ENCODE results near the gene TMEM185B. TPM values are rescaled to one million over a fixed set of nuclear protein-coding genes. Genes with fewer than 3 reads are reported as not detected.

Gene TMEM185B
- total and polyA plus RNA-seq, 10 donors = 3.9 to 35.6 (median 22.5) TPM

GRCh38 chr2:120257522-120257921, 34.3 kb upstream of the TMEM185B start:
- intact Hi-C loops (cut with DNase I; ENCODE audit: low total_unique reads) = no loop called here
- peaks cover 28 to 80% (median 70%) of the 10 kb centered on the region in 6 donors for H3K4me1 ChIP-seq
- TF ChIP-seq POLR2AphosphoS5 (IDR thresholded peaks at IDR 0.05) (peak in 1 of 3 donors; percentile 44), POLR2A (IDR thresholded peaks at IDR 0.05) (no peak)
- no peaks in the 10 kb centered on the region for H3K27me3 ChIP-seq (replicated peaks in 1 of 7)
- H3K9me3 ChIP-seq = peaks cover 0 to 12% (median 7%) of the 10 kb centered on the region in 8 donors
- H3K4me3 ChIP-seq = peak overlapping the region in 2 of 8 donors; percentile 14 to 16
- H3K27ac ChIP-seq = peak overlapping the region in 5 of 8 donors; percentile 20 to 100 (median 64)
- no peak for DNase-seq
- peaks cover 0 to 6% (median 0%) of the 10 kb centered on the region in 6 donors for H3K36me3 ChIP-seq
- WGBS, 5 donors = 0 to 18% (median 8%) methylated on average over 1 of the region's 1 CpG

DNA sequence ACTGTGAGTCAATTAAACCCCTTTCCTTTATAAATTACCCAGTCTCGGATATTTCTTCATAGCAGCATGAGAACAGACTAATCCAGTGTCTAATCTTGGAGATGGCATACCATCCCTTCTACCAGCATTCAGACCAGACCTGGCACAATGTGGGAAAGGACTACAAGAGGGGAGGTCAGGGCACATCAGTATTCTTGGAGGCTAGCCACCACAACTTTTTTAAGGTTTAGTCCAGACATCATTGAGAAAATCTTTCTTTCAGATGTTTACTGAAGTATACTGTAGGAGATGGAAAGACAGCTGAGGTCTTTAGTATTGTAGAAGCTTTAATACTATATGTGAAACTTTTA, 33.4 kb upstream of the TMEM185B start:
- peaks cover 32 to 78% (median 69%) of the 10 kb centered on the region in 6 donors for H3K4me1 ChIP-seq
- WGBS, 5 donors = 21 to 64% (median 35%) methylated on average over 1 of the region's 1 CpG

DNA sequence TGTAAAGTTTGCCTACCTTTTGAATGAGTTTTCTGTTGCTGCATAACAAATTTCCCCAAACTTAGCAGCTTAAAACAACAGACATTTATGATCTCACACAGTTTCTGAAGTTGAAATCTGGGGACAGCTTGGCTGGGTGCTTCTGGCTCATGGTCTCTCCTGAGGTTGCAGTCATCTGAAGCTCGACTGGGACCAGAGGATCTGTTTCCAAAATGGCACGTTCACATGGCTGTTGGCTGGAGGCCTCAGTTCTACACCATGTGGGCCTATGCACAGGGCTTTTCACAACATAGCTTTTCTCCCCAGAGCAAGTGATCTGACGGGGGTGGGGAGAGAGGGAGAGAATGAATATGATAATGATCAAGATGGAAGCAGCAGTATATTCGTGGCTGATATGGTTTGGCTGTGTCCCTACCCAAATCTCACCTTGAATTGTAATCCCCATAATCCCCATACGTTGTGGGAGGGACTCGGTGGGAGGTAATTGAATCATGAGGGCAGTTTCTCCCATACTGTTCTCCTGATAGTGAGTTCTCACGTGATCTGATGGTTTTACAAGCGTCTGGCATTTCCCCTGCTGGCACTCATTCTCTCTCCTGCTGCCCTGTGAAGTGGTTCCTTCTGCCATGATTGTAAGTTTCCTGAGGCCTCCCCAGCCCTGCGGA, 32.9 kb upstream of the TMEM185B start:
- intact Hi-C loops (cut with DNase I; ENCODE audit: low total_unique reads) = no loop called here
- no peak for DNase-seq
- Histone ChIP-seq H3K9me3 (peaks cover 0 to 12% (median 7%) of the 10 kb centered on the region in 8 donors), H3K36me3 (peaks cover 0 to 6% (median 0%) of the 10 kb centered on the region in 6 donors), H3K4me3 (peak overlapping the region in 1 of 8 donors; percentile 21), H3K27ac (peak overlapping the region in 6 of 8 donors; percentile 21 to 100 (median 54)), H3K27me3 (replicated peaks in 1 of 7) (no peaks in the 10 kb centered on the region), H3K4me1 (peaks cover 29 to 78% (median 67%) of the 10 kb centered on the region in 6 donors)
- TF ChIP-seq POLR2A (IDR thresholded peaks at IDR 0.05) (no peak), POLR2AphosphoS5 (IDR thresholded peaks at IDR 0.05) (no peak), CTCF (IDR thresholded peaks at IDR 0.05 in 8 of 11, conservative IDR thresholded peaks at IDR 0.05 in 3 of 11) (no peak)
- WGBS, 5 donors = 43 to 62% (median 52%) methylated on average over 9 of the region's 9 CpGs

More for the DNA sequence above, 33.4 kb upstream of the TMEM185B start:
- no peak for DNase-seq
- TF ChIP-seq POLR2AphosphoS5 (IDR thresholded peaks at IDR 0.05) (no peak), POLR2A (IDR thresholded peaks at IDR 0.05) (no peak), CTCF (IDR thresholded peaks at IDR 0.05 in 8 of 11, conservative IDR thresholded peaks at IDR 0.05 in 3 of 11) (no peak)
- Histone ChIP-seq H3K36me3 (peaks cover 0 to 6% (median 0%) of the 10 kb centered on the region in 6 donors), H3K27me3 (replicated peaks in 1 of 7) (no peaks in the 10 kb centered on the region), H3K27ac (peak overlapping the region in 6 of 8 donors; percentile 21 to 100 (median 54)), H3K9me3 (peaks cover 0 to 12% (median 7%) of the 10 kb centered on the region in 8 donors), H3K4me3 (peak overlapping the region in 1 of 8 donors; percentile 21)
- intact Hi-C loops (cut with DNase I; ENCODE audit: low total_unique reads) = no loop called here

DNA sequence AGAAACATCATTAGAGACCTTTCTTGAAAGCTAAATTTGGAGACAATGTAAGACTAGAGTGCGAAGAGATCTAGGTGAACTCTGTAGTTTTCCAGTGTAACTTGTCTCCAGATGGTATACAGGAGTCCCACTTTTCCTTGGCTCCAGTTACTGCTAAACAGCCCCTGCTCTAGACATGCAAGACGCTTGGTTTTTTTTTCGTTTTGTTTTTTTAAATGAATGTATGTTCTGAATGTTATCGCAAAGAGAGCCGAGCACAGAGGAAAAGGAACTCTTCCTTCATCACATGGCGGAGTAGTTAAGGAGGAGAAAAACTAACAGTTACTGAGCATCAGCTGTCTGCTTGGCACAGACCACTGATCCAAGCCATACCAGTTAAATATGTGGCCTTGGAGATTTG, 31.9 kb upstream of the TMEM185B start:
- no peak for DNase-seq
- Histone ChIP-seq H3K4me3 (peak overlapping the region in 3 of 8 donors; percentile 90 to 95 (median 90)), H3K4me1 (peaks cover 24 to 72% (median 57%) of the 10 kb centered on the region in 6 donors), H3K27ac (peak overlapping the region in 3 of 8 donors; percentile 64 to 100 (median 99)), H3K36me3 (peaks cover 0 to 6% (median 0%) of the 10 kb centered on the region in 6 donors), H3K27me3 (replicated peaks in 1 of 7) (no peaks in the 10 kb centered on the region), H3K9me3 (peaks cover 0 to 5% (median 1%) of the 10 kb centered on the region in 8 donors)
- 54 to 76% (median 69%) methylated on average over 6 of the region's 6 CpGs for WGBS, 5 donors
- TF ChIP-seq POLR2AphosphoS5 (IDR thresholded peaks at IDR 0.05) (no peak), POLR2A (IDR thresholded peaks at IDR 0.05) (no peak), CTCF (IDR thresholded peaks at IDR 0.05 in 8 of 11, conservative IDR thresholded peaks at IDR 0.05 in 3 of 11) (no peak)
- intact Hi-C loops (cut with DNase I; ENCODE audit: low total_unique reads) = no loop called here
